ENCODE measurements around the gene ZNF292. TPM values are rescaled to one million over a fixed set of nuclear protein-coding genes. Genes with fewer than 3 reads are reported as not detected.
A peak's percentile ranks its signal among the peaks of the same experiment; 100 is the strongest.
"Not testable (repeated sequence)": the region's sequence is repeated elsewhere in the genome, so short reads cannot be mapped to it uniquely, and the experiment has no call there.

ZNF292 gene
- total and polyA plus RNA-seq, 10 of the 15 experiments (the other 5 are each of a cell fraction or from before 2014, with no cell fraction given), result 11.1 to 57.6 (median 30.6) TPM

DNA sequence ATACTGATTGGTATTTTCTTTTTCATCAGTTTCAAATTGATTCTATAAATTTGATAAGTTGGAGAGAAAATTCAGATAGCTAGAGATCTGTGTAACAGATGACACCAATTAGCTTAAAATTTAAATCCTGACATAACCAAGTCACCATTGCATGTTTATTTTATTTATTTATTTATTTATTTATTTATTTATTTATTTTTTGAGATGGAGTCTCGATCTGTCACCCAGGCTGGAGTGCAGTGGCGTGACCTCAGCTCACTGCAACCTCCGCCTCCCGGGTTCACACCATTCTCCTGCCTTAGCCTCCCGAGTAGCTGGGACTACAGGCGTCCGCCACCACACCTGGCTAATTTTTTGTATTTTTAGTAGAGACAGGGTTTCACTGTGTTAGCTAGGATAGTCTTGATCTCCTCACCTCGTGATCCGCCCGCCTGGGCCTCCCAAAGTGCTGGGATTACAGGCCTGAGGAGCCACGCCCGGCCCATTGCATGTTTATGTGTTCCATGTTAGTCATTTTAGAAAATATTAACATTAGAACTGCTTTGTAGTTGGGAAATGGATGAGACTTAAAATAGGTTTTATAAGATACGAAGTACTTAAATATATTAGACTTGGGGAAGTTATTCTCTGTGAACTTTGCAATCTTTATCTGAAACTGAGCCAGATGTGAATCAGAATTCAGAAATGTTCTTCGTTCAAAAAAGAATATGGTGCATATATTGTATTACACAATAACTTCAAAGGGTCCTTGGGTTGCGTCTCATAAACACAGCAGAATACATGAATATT is 42.9 kb downstream of the ZNF292 start:
- H3K36me3 ChIP-seq (ENCODE audit: control insufficient read depth in 2 of 2, insufficient read depth in 2 of 2, low read length in 1 of 2); H4K20me1 ChIP-seq (ENCODE audit: control insufficient read depth, insufficient read depth); DNase-seq (ENCODE audit: low read depth, low spot score); in situ Hi-C loops (cut with MboI); FAIRE-seq; BruUV-seq (replicated peaks); H3K9ac ChIP-seq (ENCODE audit: control insufficient read depth, insufficient read depth, low read length); H3K9me3 ChIP-seq (replicated peaks; ENCODE audit: control insufficient read depth, insufficient read depth, low read length); H3K4me2 ChIP-seq (ENCODE audit: control insufficient read depth, insufficient read depth); H2AFZ ChIP-seq (ENCODE audit: control insufficient read depth, low read depth, low read length); intact Hi-C loops (cut with micrococcal nuclease; ENCODE audit: unreplicated experiment); H3K4me3 ChIP-seq; ATAC-seq; H3K27me3 ChIP-seq (replicated peaks in 1 of 2; ENCODE audit: control insufficient read depth in 2 of 2, insufficient read depth in 2 of 2, low read length in 1 of 2): not testable (repeated sequence)
- TF ChIP-seq, protein P1, sequence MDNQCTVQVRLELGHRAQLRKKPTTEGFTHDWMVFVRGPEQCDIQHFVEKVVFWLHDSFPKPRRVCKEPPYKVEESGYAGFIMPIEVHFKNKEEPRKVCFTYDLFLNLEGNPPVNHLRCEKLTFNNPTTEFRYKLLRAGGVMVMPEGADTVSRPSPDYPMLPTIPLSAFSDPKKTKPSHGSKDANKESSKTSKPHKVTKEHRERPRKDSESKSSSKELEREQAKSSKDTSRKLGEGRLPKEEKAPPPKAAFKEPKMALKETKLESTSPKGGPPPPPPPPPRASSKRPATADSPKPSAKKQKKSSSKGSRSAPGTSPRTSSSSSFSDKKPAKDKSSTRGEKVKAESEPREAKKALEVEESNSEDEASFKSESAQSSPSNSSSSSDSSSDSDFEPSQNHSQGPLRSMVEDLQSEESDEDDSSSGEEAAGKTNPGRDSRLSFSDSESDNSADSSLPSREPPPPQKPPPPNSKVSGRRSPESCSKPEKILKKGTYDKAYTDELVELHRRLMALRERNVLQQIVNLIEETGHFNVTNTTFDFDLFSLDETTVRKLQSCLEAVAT (IDR thresholded peaks at IDR 0.05), result peak; percentile 32; the same call in 1 of the 2 replicates
- Histone ChIP-seq H3K79me2 (ENCODE audit: control insufficient read depth, insufficient read depth, low read length) (peaks cover 91% of the 10 kb centered on the region), H3K27ac (ENCODE audit: control insufficient read depth, insufficient read depth) (peak overlapping the region; percentile 58; the same call in 1 of the 2 replicates), H3K4me1 (ENCODE audit: control insufficient read depth, insufficient read depth, low read length) (peaks cover 36% of the 10 kb centered on the region)
- ChIA-PET CTCF (interaction anchor here (0.8 to 1.5 kb wide), 6 partner anchors 8 to 491 kb away, joined by 3 to 5 read pairs (median 4); no protein-coding TSS in a partner anchor), SMC1A (ENCODE audit: uncharacterized antibody, unreplicated experiment) (interaction anchor here (1.0 to 2.4 kb wide), 10 partner anchors 9 to 46 kb away, joined by 3 to 13 read pairs (median 5); partner anchors contain the start of gene ZNF292), POLR2A (interaction anchor here (0.6 to 2.0 kb wide), 10 partner anchors 16 to 1708 kb away, joined by 3 to 12 read pairs (median 6); no protein-coding TSS in a partner anchor), RAD21 (ENCODE audit: unreplicated experiment) (interaction anchor here (0.6 to 1.8 kb wide), 10 partner anchors 9 to 1882 kb away, joined by 3 to 7 read pairs (median 4); partner anchors contain the start of gene PNRC1)
- WGBS (ENCODE audit: insufficient coverage, insufficient replicate concordance, low lambda C conversion rate, missing lambda C conversion rate), result 95% methylated on average over 15 of the region's 15 CpGs

DNA sequence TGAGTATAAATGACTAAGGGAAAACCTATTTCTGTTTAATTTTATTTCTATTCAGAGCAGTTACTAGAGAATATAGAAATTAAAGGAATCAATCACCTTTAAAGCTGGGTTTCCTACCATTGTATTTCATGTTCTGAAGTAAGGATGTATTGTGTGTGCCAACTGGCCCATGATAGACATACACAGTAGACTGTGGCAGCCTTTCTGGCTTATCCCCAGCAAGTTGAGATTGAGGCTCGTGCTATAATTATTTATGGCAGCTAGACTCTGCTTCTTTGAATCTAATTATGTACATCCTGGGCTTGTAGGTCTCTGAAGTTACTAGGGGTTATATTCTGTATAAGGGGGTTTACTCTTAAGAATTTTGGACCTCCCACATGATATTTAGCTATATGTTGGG is 44.4 kb downstream of the ZNF292 start:
- H3K4me1 ChIP-seq (ENCODE audit: control insufficient read depth, insufficient read depth, low read length), result peaks cover 35% of the 10 kb centered on the region
- H3K9ac ChIP-seq (ENCODE audit: control insufficient read depth, insufficient read depth, low read length), result no peak overlapping the region
- no peak overlapping the region; the same call in 1 of the 2 replicates for H3K4me2 ChIP-seq (ENCODE audit: control insufficient read depth, insufficient read depth)
- intact Hi-C loops (cut with micrococcal nuclease; ENCODE audit: unreplicated experiment), result no loop called here
- FAIRE-seq (no peak), DNase-seq (ENCODE audit: low read depth, low spot score) (no peak), ATAC-seq (peak; percentile 4; the same call in 1 of the 3 replicates)
- SMC1A ChIA-PET (ENCODE audit: uncharacterized antibody, unreplicated experiment), result interaction anchor here (0.9 to 1.0 kb wide), 2 partner anchors 9 to 11 kb away, joined by 3 read pairs; no protein-coding TSS in a partner anchor
- RAD21 ChIA-PET (ENCODE audit: unreplicated experiment), result interaction anchor here (1.6 kb wide), 1 partner anchor 44 kb away, joined by 4 read pairs; the partner anchor contains the start of gene ZNF292
- CTCF ChIA-PET, result no interaction called here
- WGBS (ENCODE audit: insufficient coverage, insufficient replicate concordance, low lambda C conversion rate, missing lambda C conversion rate), result 65% methylated on average over 1 of the region's 1 CpG
- H3K4me3 ChIP-seq, result no peak overlapping the region
- in situ Hi-C loops (cut with MboI), result no loop called here
- BruUV-seq (replicated peaks), result no TSS peak
- H3K27me3 ChIP-seq (replicated peaks in 1 of 2; ENCODE audit: control insufficient read depth in 2 of 2, insufficient read depth in 2 of 2, low read length in 1 of 2), result no peaks in the 10 kb centered on the region
- H3K27ac ChIP-seq (ENCODE audit: control insufficient read depth, insufficient read depth), result peak overlapping the region; percentile 37; the same call in 1 of the 2 replicates
- no peaks in the 10 kb centered on the region for H3K9me3 ChIP-seq (replicated peaks; ENCODE audit: control insufficient read depth, insufficient read depth, low read length)
- peaks cover 0 to 7% of the 10 kb centered on the region in 2 experiments; a peak in 3 of 4 replicates for H3K36me3 ChIP-seq (ENCODE audit: control insufficient read depth in 2 of 2, insufficient read depth in 2 of 2, low read length in 1 of 2)
- H4K20me1 ChIP-seq (ENCODE audit: control insufficient read depth, insufficient read depth), result no peaks in the 10 kb centered on the region
- no peak overlapping the region for H2AFZ ChIP-seq (ENCODE audit: control insufficient read depth, low read depth, low read length)
- peaks cover 89% of the 10 kb centered on the region for H3K79me2 ChIP-seq (ENCODE audit: control insufficient read depth, insufficient read depth, low read length)
- POLR2A ChIA-PET, result no interaction called here
- TF ChIP-seq, protein P2, sequence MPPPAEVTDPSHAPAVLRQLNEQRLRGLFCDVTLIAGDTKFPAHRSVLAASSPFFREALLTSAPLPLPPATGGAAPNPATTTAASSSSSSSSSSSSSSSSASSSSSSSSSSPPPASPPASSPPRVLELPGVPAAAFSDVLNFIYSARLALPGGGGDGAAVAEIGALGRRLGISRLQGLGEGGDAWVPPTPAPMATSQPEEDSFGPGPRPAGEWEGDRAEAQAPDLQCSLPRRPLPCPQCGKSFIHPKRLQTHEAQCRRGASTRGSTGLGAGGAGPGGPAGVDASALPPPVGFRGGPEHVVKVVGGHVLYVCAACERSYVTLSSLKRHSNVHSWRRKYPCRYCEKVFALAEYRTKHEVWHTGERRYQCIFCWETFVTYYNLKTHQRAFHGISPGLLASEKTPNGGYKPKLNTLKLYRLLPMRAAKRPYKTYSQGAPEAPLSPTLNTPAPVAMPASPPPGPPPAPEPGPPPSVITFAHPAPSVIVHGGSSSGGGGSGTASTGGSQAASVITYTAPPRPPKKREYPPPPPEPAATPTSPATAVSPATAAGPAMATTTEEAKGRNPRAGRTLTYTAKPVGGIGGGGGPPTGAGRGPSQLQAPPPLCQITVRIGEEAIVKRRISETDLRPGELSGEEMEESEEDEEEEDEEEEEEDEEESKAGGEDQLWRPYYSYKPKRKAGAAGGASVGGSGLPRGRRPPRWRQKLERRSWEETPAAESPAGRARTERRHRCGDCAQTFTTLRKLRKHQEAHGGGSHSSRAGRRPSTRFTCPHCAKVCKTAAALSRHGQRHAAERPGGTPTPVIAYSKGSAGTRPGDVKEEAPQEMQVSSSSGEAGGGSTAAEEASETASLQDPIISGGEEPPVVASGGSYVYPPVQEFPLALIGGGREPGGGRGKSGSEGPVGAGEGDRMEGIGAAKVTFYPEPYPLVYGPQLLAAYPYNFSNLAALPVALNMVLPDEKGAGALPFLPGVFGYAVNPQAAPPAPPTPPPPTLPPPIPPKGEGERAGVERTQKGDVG (CRISPR knock-in tag; IDR thresholded peaks at IDR 0.05), result no peak
- no peak for TF ChIP-seq SPI1 (IDR thresholded peaks at IDR 0.05; ENCODE audit: borderline replicate concordance, insufficient read depth, low read depth, low read length)
- no peak for TF ChIP-seq EED (IDR thresholded peaks at IDR 0.05; ENCODE audit: low read depth)
- no peak for TF ChIP-seq MTA3 (IDR thresholded peaks at IDR 0.05; ENCODE audit: borderline replicate concordance, low read length)
- TF ChIP-seq ZNF207 (IDR thresholded peaks at IDR 0.05; ENCODE audit: borderline replicate concordance), result no peak
- TF ChIP-seq NBN (IDR thresholded peaks at IDR 0.05), result no peak
- TF ChIP-seq CHD2 (IDR thresholded peaks at IDR 0.05; ENCODE audit: borderline replicate concordance, low read depth, low read length), result no peak
- TF ChIP-seq PAX5 (IDR thresholded peaks at IDR 0.05; ENCODE audit: borderline replicate concordance, low read depth, low read length), result no peak
